ENCODE results near the gene CCL15.

- no peak for TF ChIP-seq CBFB (CRISPR knock-in tag; IDR thresholded peaks at IDR 0.05; ENCODE audit: low read depth)
- no peak for TF ChIP-seq CTCF (IDR thresholded peaks at IDR 0.05)
- TF ChIP-seq NR3C1 (CRISPR knock-in tag; conservative IDR thresholded peaks at IDR 0.05; ENCODE audit: low read depth) = no peak
- no peak for TF ChIP-seq USF2 (CRISPR knock-in tag; IDR thresholded peaks at IDR 0.05)
- TF ChIP-seq MLX (CRISPR knock-in tag; IDR thresholded peaks at IDR 0.05) = no peak
- no peak for TF ChIP-seq ZNF317 (CRISPR knock-in tag; IDR thresholded peaks at IDR 0.05; ENCODE audit: borderline replicate concordance, low read depth)
- TF ChIP-seq SMAD4 (CRISPR knock-in tag; IDR thresholded peaks at IDR 0.05) = no peak
These were observed 48.3 kb upstream of the CCL15 start for GRCh38 chr17:36049643-36050042.

Measured in WTC11 (cell line).